Metanephros (tissue), 1 donor: Measurements from ENCODE around the gene TMEM30B. TPM values are rescaled to one million over a fixed set of nuclear protein-coding genes. Genes with fewer than 3 reads are reported as not detected.

Source experiments
- total RNA-seq: library from RNA; depleted of rRNA; stranded (reverse); fragments of >200 nt; gene quantifications from one replicate; pipeline ENCODE4 v1.2.3, GENCODE V29; 2014

Gene TMEM30B
- total RNA-seq = 14.3 TPM

GRCh38 chr14:61281186-61281947 is at the start of gene TMEM30B:
Gene TMEM30B (minus strand): TSS chr14:61281338. CDS start chr14:61281147, 191 bp downstream.

GRCh38 chr14:61321385-61322010 is 40.4 kb upstream of the TMEM30B start, which contains the start of gene PRKCH:
Gene PRKCH (plus strand): TSS chr14:61321579. CDS start chr14:61322102, 523 bp downstream.

Other genes with a start within 250 kb of the TMEM30B start
- 49.5 TPM for gene PRKCH, start 40.2 kb upstream of the TMEM30B start, total RNA-seq